ENCODE data around the gene IDH3A. TPM values are rescaled to one million over a fixed set of nuclear protein-coding genes. Genes with fewer than 3 reads are reported as not detected.

The IDH3A gene
- total and polyA plus RNA-seq, 5 donors from 2014 or later: 38.2 to 62.1 (median 50.9) TPM

GRCh38 chr15:78206326-78207109, 57.4 kb downstream of the IDH3A start:
- Mint-ChIP-seq H3K4me1 (no peaks in the 10 kb centered on the region), H3K4me3 (no peak overlapping the region), H3K27me3 (peaks cover 4% of the 10 kb centered on the region), H3K36me3 (no peaks in the 10 kb centered on the region), H3K27ac (peak overlapping the region in 1 of 3 donors; percentile 14), H3K9me3 (peaks cover 0 to 1% (median 0%) of the 10 kb centered on the region in 7 donors)
- Histone ChIP-seq H3K4me1 (ENCODE audit: control insufficient read depth, insufficient read depth, low read length, poor library complexity, severe bottlenecking) (no peaks in the 10 kb centered on the region), H3K27ac (ENCODE audit: insufficient read depth, low read length, poor library complexity, severe bottlenecking) (no peak overlapping the region), H3K9me3 (ENCODE audit: control insufficient read depth in 2 of 2, low read length in 2 of 2) (no peaks in the 10 kb centered on the region), H3K4me3 (ENCODE audit: low read depth, low read length) (no peak overlapping the region), H3K27me3 (ENCODE audit: control insufficient read depth, insufficient read depth, low read length) (no peaks in the 10 kb centered on the region), H3K36me3 (ENCODE audit: control insufficient read depth, insufficient read depth, low read length) (no peaks in the 10 kb centered on the region)
- ATAC-seq (ENCODE audit: low read depth in 2 of 2) (no peak), DNase-seq (no peak)

- no peaks in the 10 kb centered on the region for H3K4me1 Mint-ChIP-seq
- Histone ChIP-seq H3K4me3 (ENCODE audit: low read depth, low read length) (no peak overlapping the region), H3K27me3 (ENCODE audit: control insufficient read depth, insufficient read depth, low read length) (no peaks in the 10 kb centered on the region), H3K36me3 (ENCODE audit: control insufficient read depth, insufficient read depth, low read length) (no peaks in the 10 kb centered on the region), H3K4me1 (ENCODE audit: control insufficient read depth, insufficient read depth, low read length, poor library complexity, severe bottlenecking) (no peaks in the 10 kb centered on the region), H3K27ac (ENCODE audit: insufficient read depth, low read length, poor library complexity, severe bottlenecking) (no peak overlapping the region), H3K9me3 (ENCODE audit: control insufficient read depth in 2 of 2, low read length in 2 of 2) (no peaks in the 10 kb centered on the region)
- H3K36me3 Mint-ChIP-seq: no peaks in the 10 kb centered on the region
- peaks cover 0 to 1% (median 0%) of the 10 kb centered on the region in 7 donors for H3K9me3 Mint-ChIP-seq
- DNase-seq (no peak), ATAC-seq (ENCODE audit: low read depth in 2 of 2) (no peak)
- H3K4me3 Mint-ChIP-seq: no peak overlapping the region
- H3K27me3 Mint-ChIP-seq: no peaks in the 10 kb centered on the region
- no peak overlapping the region for H3K27ac Mint-ChIP-seq
Observed at GRCh38 chr15:78207110-78207458, 57.9 kb downstream of the IDH3A start.

GRCh38 chr15:78207641-78208340, 58.6 kb downstream of the IDH3A start:
- Mint-ChIP-seq H3K9me3 (peaks cover 0 to 1% (median 0%) of the 10 kb centered on the region in 7 donors), H3K36me3 (no peaks in the 10 kb centered on the region), H3K4me1 (no peaks in the 10 kb centered on the region), H3K27ac (no peak overlapping the region), H3K27me3 (peaks cover 4% of the 10 kb centered on the region), H3K4me3 (no peak overlapping the region)
- no peak for ATAC-seq (ENCODE audit: low read depth in 2 of 2)
- Histone ChIP-seq H3K27me3 (ENCODE audit: control insufficient read depth, insufficient read depth, low read length) (no peaks in the 10 kb centered on the region), H3K27ac (ENCODE audit: insufficient read depth, low read length, poor library complexity, severe bottlenecking) (no peak overlapping the region), H3K4me1 (ENCODE audit: control insufficient read depth, insufficient read depth, low read length, poor library complexity, severe bottlenecking) (no peaks in the 10 kb centered on the region), H3K36me3 (ENCODE audit: control insufficient read depth, insufficient read depth, low read length) (no peaks in the 10 kb centered on the region), H3K9me3 (ENCODE audit: control insufficient read depth in 2 of 2, low read length in 2 of 2) (no peaks in the 10 kb centered on the region), H3K4me3 (ENCODE audit: low read depth, low read length) (no peak overlapping the region)
- DNase-seq: no peak

GRCh38 chr15:78208341-78208844, 59.2 kb downstream of the IDH3A start:
- no peak overlapping the region for H3K27ac ChIP-seq (ENCODE audit: insufficient read depth, low read length, poor library complexity, severe bottlenecking)
- Mint-ChIP-seq H3K27me3 (peaks cover 6% of the 10 kb centered on the region), H3K27ac (no peak overlapping the region), H3K9me3 (peaks cover 0 to 1% (median 0%) of the 10 kb centered on the region in 7 donors), H3K4me1 (no peaks in the 10 kb centered on the region), H3K36me3 (no peaks in the 10 kb centered on the region), H3K4me3 (no peak overlapping the region)
- H3K36me3 ChIP-seq (ENCODE audit: control insufficient read depth, insufficient read depth, low read length): no peaks in the 10 kb centered on the region
- DNase-seq (no peak), ATAC-seq (ENCODE audit: low read depth in 2 of 2) (no peak)
- H3K9me3 ChIP-seq (ENCODE audit: control insufficient read depth in 2 of 2, low read length in 2 of 2): no peaks in the 10 kb centered on the region
- no peak overlapping the region for H3K4me3 ChIP-seq (ENCODE audit: low read depth, low read length)
- no peaks in the 10 kb centered on the region for H3K4me1 ChIP-seq (ENCODE audit: control insufficient read depth, insufficient read depth, low read length, poor library complexity, severe bottlenecking)
- H3K27me3 ChIP-seq (ENCODE audit: control insufficient read depth, insufficient read depth, low read length): no peaks in the 10 kb centered on the region

- peaks cover 0 to 1% (median 0%) of the 10 kb centered on the region in 7 donors for H3K9me3 Mint-ChIP-seq
- H3K27ac ChIP-seq (ENCODE audit: insufficient read depth, low read length, poor library complexity, severe bottlenecking): no peak overlapping the region
Observed at GRCh38 chr15:78208887-78209645, 59.9 kb downstream of the IDH3A start.

GRCh38 chr15:78209646-78210348, 60.6 kb downstream of the IDH3A start:
- no peak overlapping the region for H3K4me3 Mint-ChIP-seq
- H3K9me3 ChIP-seq (ENCODE audit: control insufficient read depth in 2 of 2, low read length in 2 of 2): no peaks in the 10 kb centered on the region
- H3K27me3 Mint-ChIP-seq: peaks cover 6% of the 10 kb centered on the region
- no peak overlapping the region for H3K27ac ChIP-seq (ENCODE audit: insufficient read depth, low read length, poor library complexity, severe bottlenecking)
- H3K27ac Mint-ChIP-seq: peak overlapping the region in 1 of 3 donors; percentile 48
- no peaks in the 10 kb centered on the region for H3K36me3 Mint-ChIP-seq
- H3K36me3 ChIP-seq (ENCODE audit: control insufficient read depth, insufficient read depth, low read length): no peaks in the 10 kb centered on the region
- no peak for DNase-seq
- H3K4me1 ChIP-seq (ENCODE audit: control insufficient read depth, insufficient read depth, low read length, poor library complexity, severe bottlenecking): no peaks in the 10 kb centered on the region
- H3K27me3 ChIP-seq (ENCODE audit: control insufficient read depth, insufficient read depth, low read length): no peaks in the 10 kb centered on the region
- ATAC-seq (ENCODE audit: low read depth in 2 of 2): no peak
- H3K4me1 Mint-ChIP-seq: no peaks in the 10 kb centered on the region
- H3K4me3 ChIP-seq (ENCODE audit: low read depth, low read length): no peak overlapping the region
- H3K9me3 Mint-ChIP-seq: peaks cover 0 to 1% (median 0%) of the 10 kb centered on the region in 7 donors

More at GRCh38 chr15:78208887-78209645, 59.9 kb downstream of the IDH3A start:
- Mint-ChIP-seq H3K4me1 (no peaks in the 10 kb centered on the region), H3K27ac (peak overlapping the region in 1 of 3 donors; percentile 48), H3K36me3 (no peaks in the 10 kb centered on the region), H3K4me3 (no peak overlapping the region), H3K27me3 (peaks cover 6% of the 10 kb centered on the region)
- no peaks in the 10 kb centered on the region for H3K4me1 ChIP-seq (ENCODE audit: control insufficient read depth, insufficient read depth, low read length, poor library complexity, severe bottlenecking)
- H3K4me3 ChIP-seq (ENCODE audit: low read depth, low read length): no peak overlapping the region
- H3K36me3 ChIP-seq (ENCODE audit: control insufficient read depth, insufficient read depth, low read length): no peaks in the 10 kb centered on the region
- H3K9me3 ChIP-seq (ENCODE audit: control insufficient read depth in 2 of 2, low read length in 2 of 2): no peaks in the 10 kb centered on the region
- no peak for DNase-seq
- ATAC-seq (ENCODE audit: low read depth in 2 of 2): no peak
- H3K27me3 ChIP-seq (ENCODE audit: control insufficient read depth, insufficient read depth, low read length): no peaks in the 10 kb centered on the region

GRCh38 chr15:78210349-78210717, 61.2 kb downstream of the IDH3A start:
- Histone ChIP-seq H3K27me3 (ENCODE audit: control insufficient read depth, insufficient read depth, low read length) (no peaks in the 10 kb centered on the region), H3K9me3 (ENCODE audit: control insufficient read depth in 2 of 2, low read length in 2 of 2) (no peaks in the 10 kb centered on the region), H3K4me3 (ENCODE audit: low read depth, low read length) (no peak overlapping the region), H3K27ac (ENCODE audit: insufficient read depth, low read length, poor library complexity, severe bottlenecking) (no peak overlapping the region), H3K36me3 (ENCODE audit: control insufficient read depth, insufficient read depth, low read length) (no peaks in the 10 kb centered on the region), H3K4me1 (ENCODE audit: control insufficient read depth, insufficient read depth, low read length, poor library complexity, severe bottlenecking) (no peaks in the 10 kb centered on the region)
- Mint-ChIP-seq H3K9me3 (peaks cover 0 to 1% (median 0%) of the 10 kb centered on the region in 7 donors), H3K36me3 (no peaks in the 10 kb centered on the region), H3K4me3 (no peak overlapping the region), H3K4me1 (no peaks in the 10 kb centered on the region), H3K27ac (no peak overlapping the region), H3K27me3 (peaks cover 6% of the 10 kb centered on the region)
- DNase-seq (no peak), ATAC-seq (ENCODE audit: low read depth in 2 of 2) (no peak)
